ENCODE data around the gene CST7.
"Not testable (repeated sequence)": the region's sequence is repeated elsewhere in the genome, so short reads cannot be mapped to it uniquely, and the experiment has no call there.

Gene CST7

GRCh38 chr20:24948939-24949679, at the start of gene CST7:
TSS of gene CST7 (plus strand) at chr20:24949269. CDS start at chr20:24949506, 237 bp downstream.
- peak; percentile 89 to 94 for DNase-seq

GRCh38 chr20:24906806-24907205, 42.3 kb upstream of the CST7 start:
- no peak for DNase-seq

GRCh38 chr20:24908642-24909041, 40.4 kb upstream of the CST7 start:
- no peak for DNase-seq

GRCh38 chr20:24909086-24909780, 39.8 kb upstream of the CST7 start:
- DNase-seq: no peak

GRCh38 chr20:24909861-24910260, 39.2 kb upstream of the CST7 start:
- DNase-seq: no peak

GRCh38 chr20:24910461-24910860, 38.6 kb upstream of the CST7 start:
- no peak for DNase-seq

- no peak for DNase-seq
Measured at GRCh38 chr20:24911461-24911860, 37.6 kb upstream of the CST7 start.

- DNase-seq: no peak
Measured at GRCh38 chr20:24912397-24913075, 36.5 kb upstream of the CST7 start.

- no peak for DNase-seq
Measured at GRCh38 chr20:24913076-24913628, 35.9 kb upstream of the CST7 start.

GRCh38 chr20:24914388-24915241, 34.5 kb upstream of the CST7 start:
- DNase-seq: no peak

- DNase-seq: no peak
Measured at GRCh38 chr20:24915440-24915839, 33.6 kb upstream of the CST7 start.

GRCh38 chr20:24915892-24916291, 33.2 kb upstream of the CST7 start:
- DNase-seq: no peak

GRCh38 chr20:24916412-24916811, 32.7 kb upstream of the CST7 start:
- DNase-seq: no peak

GRCh38 chr20:24917056-24917455, 32.0 kb upstream of the CST7 start:
- no peak for DNase-seq

- peak; percentile 56 to 64 for DNase-seq
Measured at GRCh38 chr20:24917797-24918578, 31.1 kb upstream of the CST7 start.

- DNase-seq: no peak
Measured at GRCh38 chr20:24918579-24919566, 30.2 kb upstream of the CST7 start.

GRCh38 chr20:24919665-24920064, 29.4 kb upstream of the CST7 start:
- DNase-seq: not testable (repeated sequence)

GRCh38 chr20:24920706-24921105, 28.4 kb upstream of the CST7 start:
- DNase-seq: not testable (repeated sequence)

GRCh38 chr20:24929259-24929658, 19.8 kb upstream of the CST7 start:
- not testable (repeated sequence) for DNase-seq
